ENCODE measurements around the gene THOC2.

DNA sequence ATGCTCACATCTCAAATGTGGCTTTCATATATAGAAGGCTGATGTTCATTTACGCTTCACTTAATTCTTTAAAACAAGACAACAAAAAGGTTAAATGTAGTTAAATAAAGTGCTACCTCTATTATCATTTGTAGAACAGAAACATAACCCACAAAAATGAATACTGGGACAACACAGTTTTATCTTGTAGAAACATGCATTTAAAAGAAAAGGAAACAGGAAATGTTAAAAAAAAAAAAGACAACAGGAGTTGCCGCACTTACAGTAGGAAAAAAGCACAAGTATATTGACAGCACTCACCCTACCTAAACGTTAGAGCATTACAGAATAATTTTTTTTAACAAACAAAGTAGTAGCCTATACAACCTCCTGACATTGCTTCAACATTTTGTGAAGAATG, 4.8 kb downstream of the THOC2 start:
- TF ChIP-seq POLR2A (IDR thresholded peaks at IDR 0.05; ENCODE audit: low read depth, low read length) (no peak), POLR2AphosphoS5 (IDR thresholded peaks at IDR 0.05; ENCODE audit: low read depth, low read length) (no peak), POU2F2 (IDR thresholded peaks at IDR 0.05; ENCODE audit: low read depth, low read length) (no peak), TAF1 (IDR thresholded peaks at IDR 0.05; ENCODE audit: low read depth, low read length) (no peak)
